Non-pigmented ciliary epithelial cell (primary cell): ENCODE data around the gene DUS1L.

Experiments
- DNase-seq: peaks from one replicate; pipeline ENCODE4 v3.0.0-alpha.2; 2010; ENCODE audit warnings: low read depth

DUS1L gene

GRCh38 chr17:82055023-82055964 lies 10.3 kb downstream of the DUS1L start:
- DNase-seq = no peak

- DNase-seq = no peak
Measured at GRCh38 chr17:82054351-82055022, 11.1 kb downstream of the DUS1L start.

- DNase-seq = no peak
Measured at GRCh38 chr17:82053556-82054263, 11.9 kb downstream of the DUS1L start.

- no peak for DNase-seq
Measured at GRCh38 chr17:82053130-82053529, 12.5 kb downstream of the DUS1L start.

- DNase-seq = no peak
Measured at GRCh38 chr17:82052638-82053059, 13.0 kb downstream of the DUS1L start.

GRCh38 chr17:82051776-82052637 lies 13.6 kb downstream of the DUS1L start, which contains the start of the genes GPS1 and RFNG:
Gene GPS1 (plus strand): TSS chr17:82051898. CDS start chr17:82051932, 34 bp downstream.
Gene RFNG (minus strand): TSS chr17:82051811. CDS start chr17:82051766, 45 bp downstream.
- DNase-seq = no peak

GRCh38 chr17:82050761-82051641 lies 14.6 kb downstream of the DUS1L start:
- no peak for DNase-seq

GRCh38 chr17:82050152-82050760 lies 15.3 kb downstream of the DUS1L start:
- DNase-seq = no peak

- DNase-seq = no peak
Measured at GRCh38 chr17:82049521-82049971, 16.1 kb downstream of the DUS1L start.

GRCh38 chr17:82049106-82049505 lies 16.5 kb downstream of the DUS1L start:
- DNase-seq = no peak

GRCh38 chr17:82048571-82048971 lies 17.0 kb downstream of the DUS1L start:
- no peak for DNase-seq

GRCh38 chr17:82047914-82048570 lies 17.6 kb downstream of the DUS1L start:
- DNase-seq = no peak

GRCh38 chr17:82047379-82047778 lies 18.2 kb downstream of the DUS1L start:
- no peak for DNase-seq

- DNase-seq = no peak
Measured at GRCh38 chr17:82046903-82047302, 18.7 kb downstream of the DUS1L start.

- DNase-seq = no peak
Measured at GRCh38 chr17:82045936-82046484, 19.6 kb downstream of the DUS1L start.

GRCh38 chr17:82043507-82043906 lies 22.1 kb downstream of the DUS1L start:
- no peak for DNase-seq

- DNase-seq = no peak
Measured at GRCh38 chr17:82042649-82043048, 23.0 kb downstream of the DUS1L start.

GRCh38 chr17:82041144-82041814 lies 24.3 kb downstream of the DUS1L start:
- DNase-seq = no peak
